RWPE2 (cell line): ENCODE measurements around the gene ZNF440.
"Not testable (repeated sequence)": the region's sequence is repeated elsewhere in the genome, so short reads cannot be mapped to it uniquely, and the experiment has no call there.

Source experiments
- ATAC-seq: fragments of 200-7000 bp; cut with Tn5 transposase; 3 replicates; pipeline ENCODE4 v1.9.1; 2021; ENCODE audit warnings: low read depth
- DNase-seq: peaks from one replicate; pipeline ENCODE4 v3.0.0-alpha.2; 2020; ENCODE audit warnings: low spot score
- H3K27ac ChIP-seq: fragments of 450-650 bp; 2 replicates; pipeline ENCODE4 v1.5.1; 2017; ENCODE audit warnings: mild to moderate bottlenecking; ENCODE audit not compliant: poor library complexity, severe bottlenecking
- H3K27me3 ChIP-seq: fragments of 250-450 bp; sonication (Bioruptor Pico); 2 replicates; pipeline ENCODE4 v1.5.1; 2021; ENCODE audit warnings: mild to moderate bottlenecking, moderate library complexity; ENCODE audit not compliant: insufficient read depth, poor library complexity, severe bottlenecking
- H3K36me3 ChIP-seq: fragments of 250-450 bp; sonication (Bioruptor Pico); 2 replicates; pipeline ENCODE4 v1.5.1; 2020; ENCODE audit warnings: low read depth, mild to moderate bottlenecking, moderate library complexity
- H3K4me1 ChIP-seq: fragments of 250-450 bp; sonication (Bioruptor Pico); 2 replicates; pipeline ENCODE4 v1.5.1; 2021; ENCODE audit warnings: mild to moderate bottlenecking, moderate library complexity; ENCODE audit not compliant: insufficient read depth, poor library complexity, severe bottlenecking
- H3K4me3 ChIP-seq: fragments of 250-450 bp; sonication (Bioruptor Pico); 2 replicates; pipeline ENCODE4 v1.5.1; 2021; ENCODE audit warnings: mild to moderate bottlenecking, moderate library complexity; ENCODE audit not compliant: severe bottlenecking
- H3K9me3 ChIP-seq: fragments of 250-450 bp; sonication (Bioruptor Pico); 2 replicates; pipeline ENCODE4 v1.5.1; 2021; ENCODE audit warnings: mild to moderate bottlenecking, moderate library complexity; ENCODE audit not compliant: severe bottlenecking
- CTCF ChIP-seq: fragments of 450-650 bp; IDR thresholded peaks from one replicate; pipeline ENCODE4 v1.5.1; 2017; ENCODE audit warnings: mild to moderate bottlenecking, moderate library complexity; ENCODE audit not compliant: poor library complexity, severe bottlenecking

The ZNF440 gene

GRCh38 chr19:11848594-11849469, 34.8 kb downstream of the ZNF440 start, which contains the start of gene ZNF439:
TSS of gene ZNF439 (plus strand) at chr19:11848726. CDS start at chr19:11848868, 142 bp downstream.
- no peaks in the 10 kb centered on the region for H3K27me3 ChIP-seq
- no peak within 1 kb of the TSS for H3K27ac ChIP-seq
- no peaks in the 10 kb centered on the region for H3K9me3 ChIP-seq
- peak within 1 kb of the TSS; percentile 36 for H3K4me3 ChIP-seq
- no peak for TF ChIP-seq CTCF
- ATAC-seq (peak; percentile 96), DNase-seq (peak; percentile 80)
- no peaks in the 10 kb centered on the region for H3K4me1 ChIP-seq
- no peaks in the 10 kb centered on the region for H3K36me3 ChIP-seq

- H3K4me3 ChIP-seq, H3K27ac ChIP-seq, ATAC-seq, H3K9me3 ChIP-seq, DNase-seq, H3K27me3 ChIP-seq, H3K4me1 ChIP-seq, H3K36me3 ChIP-seq: not testable (repeated sequence)
Measured at GRCh38 chr19:11850289-11850688, 36.2 kb downstream of the ZNF440 start.

- Histone ChIP-seq H3K27me3 (no peaks in the 10 kb centered on the region), H3K36me3 (no peaks in the 10 kb centered on the region), H3K4me1 (no peaks in the 10 kb centered on the region), H3K4me3 (no peak overlapping the region), H3K9me3 (no peaks in the 10 kb centered on the region), H3K27ac (no peak overlapping the region)
- ATAC-seq (no peak), DNase-seq (no peak)
- no peak for TF ChIP-seq CTCF
Measured at GRCh38 chr19:11853358-11853757, 39.3 kb downstream of the ZNF440 start.

GRCh38 chr19:11856596-11857250, 42.6 kb downstream of the ZNF440 start:
- Histone ChIP-seq H3K36me3 (no peaks in the 10 kb centered on the region), H3K4me3 (no peak overlapping the region), H3K27ac (no peak overlapping the region), H3K4me1 (no peaks in the 10 kb centered on the region), H3K9me3 (no peaks in the 10 kb centered on the region), H3K27me3 (no peaks in the 10 kb centered on the region)
- ATAC-seq, result no peak
- no peak for TF ChIP-seq CTCF
- no peak for DNase-seq

- H3K27ac ChIP-seq, result no peak overlapping the region
- no peaks in the 10 kb centered on the region for H3K4me1 ChIP-seq
- no peak for ATAC-seq
- TF ChIP-seq CTCF, result no peak
- no peaks in the 10 kb centered on the region for H3K9me3 ChIP-seq
- DNase-seq, result no peak
- H3K4me3 ChIP-seq, result no peak overlapping the region
- H3K36me3 ChIP-seq, result no peaks in the 10 kb centered on the region
- no peaks in the 10 kb centered on the region for H3K27me3 ChIP-seq
Measured at GRCh38 chr19:11860721-11861120, 46.6 kb downstream of the ZNF440 start.
